Measurements from ENCODE around the gene ZSCAN12. TPM values are rescaled to one million over a fixed set of nuclear protein-coding genes. Genes with fewer than 3 reads are reported as not detected.

The ZSCAN12 gene
- total and polyA plus RNA-seq, 10 donors: 1.8 to 10.3 (median 7.9) TPM

Small RNA genes within 50 kb of the gene (small RNA-seq; reads per million reads assigned to genes)
- gene RNU2-45P: 0 reads per million in 4 donors

Other genes starting within 250 kb of the ZSCAN12 start
- gene ZSCAN9, start 174.5 kb downstream of the ZSCAN12 start, total RNA-seq: 10 to 100 TPM; 11.2 to 25.7 (median 15.4) TPM
- 10 to 100 TPM in 2 of 3 donors, 1 to 10 TPM in 1; 6.9 to 13.8 (median 10.2) TPM for gene ZSCAN9, start 174.5 kb downstream of the ZSCAN12 start, polyA plus RNA-seq
- 10 to 100 TPM in 6 of 7 donors, 1 to 10 TPM in 1; 8.5 to 13.7 (median 12.5) TPM for gene ZKSCAN4, start 147.5 kb downstream of the ZSCAN12 start, total RNA-seq
- 1 to 10 TPM; 5.2 to 8.0 (median 6.8) TPM for gene ZKSCAN4, start 147.5 kb downstream of the ZSCAN12 start, polyA plus RNA-seq
- gene NKAPL, start 140.4 kb downstream of the ZSCAN12 start, total RNA-seq: 1 to 10 TPM in 4 of 7 donors, under 1 TPM in 3; 0.64 to 3.1 (median 1.4) TPM
- 1 to 10 TPM; 1.2 to 1.7 (median 1.4) TPM for gene NKAPL, start 140.4 kb downstream of the ZSCAN12 start, polyA plus RNA-seq
- 10 to 100 TPM; 14.4 to 46.3 (median 26.6) TPM for gene ZSCAN26, start 132.6 kb downstream of the ZSCAN12 start, total RNA-seq
- gene ZSCAN26, start 132.6 kb downstream of the ZSCAN12 start, polyA plus RNA-seq: 10 to 100 TPM in 2 of 3 donors, 1 to 10 TPM in 1; 9.5 to 12.8 (median 12.4) TPM
- gene PGBD1, start 118.2 kb downstream of the ZSCAN12 start, total RNA-seq: 1 to 10 TPM; 2.7 to 7.8 (median 4.5) TPM
- gene PGBD1, start 118.2 kb downstream of the ZSCAN12 start, polyA plus RNA-seq: 1 to 10 TPM; 1.6 to 3.1 (median 2.4) TPM
- 10 to 100 TPM in 1 of 7 donors, 1 to 10 TPM in 6; 2.8 to 13.7 (median 4.2) TPM for gene ZSCAN31, start 63.6 kb downstream of the ZSCAN12 start, total RNA-seq
- 1 to 10 TPM; 1.2 to 2.5 (median 1.7) TPM for gene ZSCAN31, start 63.6 kb downstream of the ZSCAN12 start, polyA plus RNA-seq
- gene ZKSCAN3, start 49.8 kb downstream of the ZSCAN12 start, total RNA-seq: 1 to 10 TPM; 4.9 to 8.4 (median 7.1) TPM
- 1 to 10 TPM; 1.0 to 2.2 (median 1.6) TPM for gene ZKSCAN3, start 49.8 kb downstream of the ZSCAN12 start, polyA plus RNA-seq
- 1 to 10 TPM; 1.4 to 4.6 (median 2.5) TPM for gene ZSCAN23, start 43.7 kb upstream of the ZSCAN12 start, total RNA-seq
- under 1 TPM in 2 of 3 donors, not detected in 1; 0.14 to 0.32 TPM for gene ZSCAN23, start 43.7 kb upstream of the ZSCAN12 start, polyA plus RNA-seq
- gene GPX6, start 116.0 kb upstream of the ZSCAN12 start, total RNA-seq: not detected
- not detected for gene GPX6, start 116.0 kb upstream of the ZSCAN12 start, polyA plus RNA-seq
- gene GPX5, start 126.1 kb upstream of the ZSCAN12 start, total RNA-seq: not detected
- gene GPX5, start 126.1 kb upstream of the ZSCAN12 start, polyA plus RNA-seq: not detected

Measured in spleen (tissue), 11 donors.